Transverse colon (tissue), 4 donors: ENCODE results near the gene CLEC5A. TPM values are rescaled to one million over a fixed set of nuclear protein-coding genes. Genes with fewer than 3 reads are reported as not detected.

ENCODE experiments used
- DNase-seq: peaks from one replicate; pipeline ENCODE4 v3.0.0-alpha.2; 2019
- H3K27ac ChIP-seq, 4 donors: fragments of 200-600 bp; sonication (generic); 2 replicates each; pipeline ENCODE4 v1.5.1; 2016 to 2018; ENCODE audit warnings: inconsistent platforms in 4 of 4
- H3K27me3 ChIP-seq: fragments of 200-600 bp; sonication (generic); 2 replicates; pipeline ENCODE4 v1.5.1; 2017; ENCODE audit warnings: inconsistent platforms
- H3K36me3 ChIP-seq, 4 donors: fragments of 200-600 bp; sonication (generic); 2 replicates each; pipeline ENCODE4 v1.5.1; 2017 to 2019; ENCODE audit warnings: inconsistent platforms in 4 of 4
- H3K4me1 ChIP-seq, 4 donors: fragments of 200-600 bp; sonication (generic); 2 replicates each; pipeline ENCODE4 v1.5.1; 2017 to 2020; ENCODE audit warnings: inconsistent platforms in 4 of 4
- H3K4me3 ChIP-seq, 4 donors: fragments of 200-600 bp; sonication (generic); 1 replicate in 1 of 4; 2 replicates in 3 of 4; pipeline versions ENCODE4 v1.5.1 to v1.6.1; 2017 to 2019; ENCODE audit warnings: inconsistent platforms in 4 of 4
- H3K9me3 ChIP-seq, 2 donors: fragments of 200-600 bp; sonication (generic); 2 replicates each; pipeline ENCODE4 v1.5.1; 2017 to 2019; ENCODE audit warnings: inconsistent platforms in 2 of 2
- CTCF ChIP-seq, 5 experiments: fragments of 200-600 bp in 3 of 5; fragments of 450-650 bp in 2 of 5; sonication (generic) in 3 of 5; IDR thresholded peaks; 1 replicate in 2 of 5; 2 replicates in 3 of 5; pipeline ENCODE4 v1.5.1; 2016 to 2017; ENCODE audit warnings: antibody characterized with exemption in 5 of 5, inconsistent platforms in 3 of 5, mild to moderate bottlenecking in 2 of 5, moderate library complexity in 1 of 5
- EP300 ChIP-seq: sonication (generic); formaldehyde crosslinking; IDR thresholded peaks from one replicate; pipeline ENCODE4 v1.6.1; 2017; ENCODE audit warnings: antibody characterized with exemption, low read depth
- POLR2A ChIP-seq: fragments of 450-650 bp; IDR thresholded peaks from one replicate; pipeline ENCODE4 v1.6.1; 2016; ENCODE audit warnings: antibody characterized with exemption, mild to moderate bottlenecking, moderate library complexity
- POLR2AphosphoS5 ChIP-seq, 3 donors: sonication (generic); formaldehyde crosslinking; IDR thresholded peaks; one replicate each; pipeline ENCODE4 v1.6.1; 2016; ENCODE audit warnings: antibody characterized with exemption in 3 of 3
- WGBS, 2 donors: methylation state at CpG; one replicate each; pipeline ENCODE4 v1.1.5; 2018; ENCODE audit warnings: low coverage in 1 of 2; 5-methylcytosine and 5-hydroxymethylcytosine counted together
- in situ Hi-C, 4 donors: fragments of 200-750 bp; cut with MboI; loops; one replicate each; pipeline versions ENCODE4 v1.15.0 to v1.15.1; 2017; ENCODE audit warnings: low sequenced_read_pairs in 3 of 4, low pct_ligation_motif_present in 1 of 4, low pct_unique_long_range_greater_than_20kb in 1 of 4
- intact Hi-C: fragments of 100-400 bp; cut with DNase I; formaldehyde crosslinking; loops from one replicate; pipeline ENCODE4 v1.15.1; 2023; ENCODE audit warnings: low total_unique reads
- total RNA-seq, 4 donors: library from RNA; depleted of rRNA; stranded (reverse); fragments of >200 nt; gene quantifications; one replicate each; pipeline ENCODE4 v1.1.0, GENCODE V29; 2016

The CLEC5A gene
- total RNA-seq, 4 donors from 2014 or later, result 0.48 TPM; not detected in 3

GRCh38 chr7:141978351-141978750 lies 31.6 kb upstream of the CLEC5A start:
- Histone ChIP-seq H3K4me3 (no peak overlapping the region), H3K4me1 (peaks cover 0 to 6% (median 0%) of the 10 kb centered on the region in 4 donors), H3K27me3 (no peaks in the 10 kb centered on the region), H3K36me3 (no peaks in the 10 kb centered on the region), H3K27ac (no peak overlapping the region), H3K9me3 (no peaks in the 10 kb centered on the region)
- TF ChIP-seq POLR2AphosphoS5 (IDR thresholded peaks at IDR 0.05), result no peak
- no peak for TF ChIP-seq POLR2A
- TF ChIP-seq EP300, result no peak
- no peak for TF ChIP-seq CTCF (IDR thresholded peaks at IDR 0.05)
- 73% methylated on average over 1 of the region's 1 CpG; no CpG with 5 or more reads in 1 of the 2 donors for WGBS, 2 donors
- in situ Hi-C loops, result loop anchor here in 2 of 4 donors (10.0 kb wide), 1 partner anchor 206 kb away; no protein-coding TSS in a partner anchor
- intact Hi-C loops, result no loop called here
- DNase-seq, result no peak

GRCh38 chr7:141976524-141977245 lies 29.9 kb upstream of the CLEC5A start:
- no peaks in the 10 kb centered on the region for H3K27me3 ChIP-seq
- no peak overlapping the region for H3K4me3 ChIP-seq
- no peak for DNase-seq
- no peaks in the 10 kb centered on the region for H3K9me3 ChIP-seq
- no peaks in the 10 kb centered on the region for H3K36me3 ChIP-seq
- H3K4me1 ChIP-seq, result peaks cover 0 to 6% (median 0%) of the 10 kb centered on the region in 4 donors
- in situ Hi-C loops (loop anchor here in 2 of 4 donors (10.0 kb wide), 1 partner anchor 208 kb away; no protein-coding TSS in a partner anchor), intact Hi-C loops (no loop called here)
- WGBS, 2 donors, result 47 to 92% methylated on average over 2 to 11 of the region's 11 CpGs
- TF ChIP-seq CTCF (IDR thresholded peaks at IDR 0.05) (peak in 1 of 5 experiments; percentile 0), POLR2A (no peak), POLR2AphosphoS5 (IDR thresholded peaks at IDR 0.05) (no peak)
- H3K27ac ChIP-seq, result no peak overlapping the region

GRCh38 chr7:141975806-141976523 lies 29.2 kb upstream of the CLEC5A start:
- no peaks in the 10 kb centered on the region for H3K27me3 ChIP-seq
- no peaks in the 10 kb centered on the region for H3K36me3 ChIP-seq
- TF ChIP-seq CTCF (IDR thresholded peaks at IDR 0.05), result peak; percentile 59 to 86 (median 77)
- no peak for TF ChIP-seq EP300
- H3K9me3 ChIP-seq, result no peaks in the 10 kb centered on the region
- 10 to 12% methylated on average over 8 to 21 of the region's 21 CpGs for WGBS, 2 donors
- peaks cover 0 to 6% (median 0%) of the 10 kb centered on the region in 4 donors for H3K4me1 ChIP-seq
- H3K27ac ChIP-seq, result no peak overlapping the region
- peak; percentile 83 for DNase-seq
- intact Hi-C loops, result no loop called here
- in situ Hi-C loops, result loop anchor here in 2 of 4 donors (10.0 kb wide), 1 partner anchor 209 kb away; no protein-coding TSS in a partner anchor
- H3K4me3 ChIP-seq, result peak overlapping the region in 3 of 4 donors; percentile 5 to 40 (median 16)

- H3K9me3 ChIP-seq, result no peaks in the 10 kb centered on the region
- 56 to 65% methylated on average over 1 to 2 of the region's 2 CpGs for WGBS, 2 donors
- no peaks in the 10 kb centered on the region for H3K36me3 ChIP-seq
- H3K27me3 ChIP-seq, result no peaks in the 10 kb centered on the region
- peaks cover 0 to 6% (median 0%) of the 10 kb centered on the region in 4 donors for H3K4me1 ChIP-seq
- no peak overlapping the region for H3K27ac ChIP-seq
- intact Hi-C loops, result no loop called here
- TF ChIP-seq EP300 (no peak), POLR2AphosphoS5 (IDR thresholded peaks at IDR 0.05) (no peak), CTCF (IDR thresholded peaks at IDR 0.05) (peak; percentile 27 to 50 (median 38))
- no peak overlapping the region for H3K4me3 ChIP-seq
- DNase-seq, result peak; percentile 34
- in situ Hi-C loops, result loop anchor here in 3 of 4 donors (10.0 to 25.0 kb wide), 2 partner anchors 210 to 212 kb away; no protein-coding TSS in a partner anchor
Observed at GRCh38 chr7:141974831-141975230, 28.1 kb upstream of the CLEC5A start.
